ENCODE data around the gene BANP. TPM values are rescaled to one million over a fixed set of nuclear protein-coding genes. Genes with fewer than 3 reads are reported as not detected.

The BANP gene
- total RNA-seq, 1 experiment from 2014 or later, result 24.2 TPM

DNA sequence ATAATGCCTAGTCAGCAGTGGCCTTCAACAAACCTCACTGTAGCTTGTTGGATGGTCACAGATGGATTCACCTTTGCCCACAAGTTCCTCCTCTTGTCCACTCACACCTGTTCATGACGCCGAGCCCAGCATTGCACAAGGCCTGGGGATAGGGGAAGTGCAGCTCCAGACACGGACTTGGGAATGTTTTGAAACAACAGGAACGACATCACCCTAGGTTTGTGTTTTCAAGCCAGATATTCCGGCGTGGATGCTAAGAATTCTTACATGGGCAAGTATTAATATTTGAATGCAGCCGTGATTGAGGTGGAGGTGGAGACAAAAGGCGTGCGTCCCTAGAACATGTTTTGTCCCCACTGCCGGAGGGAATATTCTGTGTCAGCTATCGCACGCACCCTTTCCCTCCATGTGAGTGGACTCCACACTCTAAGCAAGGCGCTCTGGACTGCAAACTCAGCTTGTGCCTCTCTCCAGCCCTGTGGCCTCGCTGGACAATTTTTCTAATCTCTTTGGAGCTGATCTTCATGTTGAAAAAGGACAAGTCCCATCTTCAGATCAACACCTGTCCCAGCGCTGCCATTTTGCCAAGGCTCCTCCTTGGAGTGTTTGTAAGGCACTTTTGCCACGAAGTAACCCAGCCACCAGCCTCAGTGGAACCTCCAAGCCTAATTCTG, 2.0 kb upstream of the BANP start:
- POLR2A ChIA-PET (ENCODE audit: unreplicated experiment), result no interaction called here
- BruUV-seq (replicated peaks), result no TSS peak
- H3K4me2 ChIP-seq (ENCODE audit: low read length), result no peak overlapping the region

GRCh38 chr16:87951552-87952538, 611 bp downstream of the BANP start:
- DNase-seq, result no peak
- H3K9ac ChIP-seq (ENCODE audit: low read length), result peak overlapping the region; percentile 100
- H3K4me3 ChIP-seq (ENCODE audit: low read length), result peak overlapping the region; percentile 91
- CTCF ChIA-PET, result interaction anchor here (0.6 kb wide), 2 partner anchors 62 to 364 kb away, joined by 3 to 8 read pairs; no protein-coding TSS in a partner anchor
- 0 out of 2 replicates have a peak, but pooled peaks cover 7% of the 10 kb centered on the region for H3K4me1 ChIP-seq (ENCODE audit: insufficient read depth, low read length)
- H3K79me2 ChIP-seq (ENCODE audit: low read length), result peaks cover 53% of the 10 kb centered on the region
- peak overlapping the region; percentile 85 for H3K4me2 ChIP-seq (ENCODE audit: low read length)
- H3F3A ChIP-seq (ENCODE audit: low read length, unreplicated experiment), result no peaks in the 10 kb centered on the region
- H2AFZ ChIP-seq (ENCODE audit: low read length), result peak overlapping the region; percentile 42; the same call in 1 of the 2 replicates
- POLR2A ChIA-PET (ENCODE audit: unreplicated experiment), result interaction anchor here (0.7 kb wide), 1 partner anchor 479 kb away, joined by 4 read pairs; no protein-coding TSS in a partner anchor
- H3K9me3 ChIP-seq (ENCODE audit: low read length), result no peaks in the 10 kb centered on the region
- no peaks in the 10 kb centered on the region for H3K27me3 ChIP-seq (ENCODE audit: low read length)
- no peak for TF ChIP-seq EZH2 (IDR thresholded peaks at IDR 0.05; ENCODE audit: low read length, unreplicated experiment)
- TF ChIP-seq, protein P1, sequence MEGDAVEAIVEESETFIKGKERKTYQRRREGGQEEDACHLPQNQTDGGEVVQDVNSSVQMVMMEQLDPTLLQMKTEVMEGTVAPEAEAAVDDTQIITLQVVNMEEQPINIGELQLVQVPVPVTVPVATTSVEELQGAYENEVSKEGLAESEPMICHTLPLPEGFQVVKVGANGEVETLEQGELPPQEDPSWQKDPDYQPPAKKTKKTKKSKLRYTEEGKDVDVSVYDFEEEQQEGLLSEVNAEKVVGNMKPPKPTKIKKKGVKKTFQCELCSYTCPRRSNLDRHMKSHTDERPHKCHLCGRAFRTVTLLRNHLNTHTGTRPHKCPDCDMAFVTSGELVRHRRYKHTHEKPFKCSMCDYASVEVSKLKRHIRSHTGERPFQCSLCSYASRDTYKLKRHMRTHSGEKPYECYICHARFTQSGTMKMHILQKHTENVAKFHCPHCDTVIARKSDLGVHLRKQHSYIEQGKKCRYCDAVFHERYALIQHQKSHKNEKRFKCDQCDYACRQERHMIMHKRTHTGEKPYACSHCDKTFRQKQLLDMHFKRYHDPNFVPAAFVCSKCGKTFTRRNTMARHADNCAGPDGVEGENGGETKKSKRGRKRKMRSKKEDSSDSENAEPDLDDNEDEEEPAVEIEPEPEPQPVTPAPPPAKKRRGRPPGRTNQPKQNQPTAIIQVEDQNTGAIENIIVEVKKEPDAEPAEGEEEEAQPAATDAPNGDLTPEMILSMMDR (conservative IDR thresholded peaks at IDR 0.05; ENCODE audit: low read depth, low read length), result no peak
- no peak for TF ChIP-seq EZH2phosphoT487 (IDR thresholded peaks at IDR 0.05; ENCODE audit: borderline replicate concordance, low read length)
- no peaks in the 10 kb centered on the region for H3K36me3 ChIP-seq (ENCODE audit: low read depth, low read length)
- peak overlapping the region; percentile 57 for H3K27ac ChIP-seq (ENCODE audit: low read length)
- no peak for ATAC-seq
- TSS peak; percentile 59 for BruUV-seq (replicated peaks)
- H4K20me1 ChIP-seq (ENCODE audit: low read length), result no peaks in the 10 kb centered on the region
- H3K9me2 ChIP-seq (replicated peaks; ENCODE audit: low read length), result no peaks in the 10 kb centered on the region
- intact Hi-C loops (cut with micrococcal nuclease), result no loop called here

More for the DNA sequence above, 2.0 kb upstream of the BANP start:
- Histone ChIP-seq H3K36me3 (ENCODE audit: low read depth, low read length) (no peaks in the 10 kb centered on the region), H3K4me3 (ENCODE audit: low read length) (no peak overlapping the region), H3F3A (ENCODE audit: low read length, unreplicated experiment) (no peaks in the 10 kb centered on the region), H3K9me2 (replicated peaks; ENCODE audit: low read length) (no peaks in the 10 kb centered on the region), H3K9me3 (ENCODE audit: low read length) (no peaks in the 10 kb centered on the region), H3K27ac (ENCODE audit: low read length) (no peak overlapping the region), H3K4me1 (ENCODE audit: insufficient read depth, low read length) (peaks cover 19% of the 10 kb centered on the region), H3K9ac (ENCODE audit: low read length) (no peak overlapping the region), H4K20me1 (ENCODE audit: low read length) (no peaks in the 10 kb centered on the region), H3K27me3 (ENCODE audit: low read length) (no peaks in the 10 kb centered on the region), H3K79me2 (ENCODE audit: low read length) (peaks cover 27% of the 10 kb centered on the region), H2AFZ (ENCODE audit: low read length) (no peak overlapping the region)
- intact Hi-C loops (cut with micrococcal nuclease), result no loop called here
- ATAC-seq (no peak), DNase-seq (no peak)
- CTCF ChIA-PET, result no interaction called here
- TF ChIP-seq, protein P1 (conservative IDR thresholded peaks at IDR 0.05; ENCODE audit: low read depth, low read length), result no peak
- no peak for TF ChIP-seq EZH2 (IDR thresholded peaks at IDR 0.05; ENCODE audit: low read length, unreplicated experiment)
- no peak for TF ChIP-seq EZH2phosphoT487 (IDR thresholded peaks at IDR 0.05; ENCODE audit: borderline replicate concordance, low read length)

Data from PC-3 (cell line).